ENCODE data around the gene NLGN1.

- TF ChIP-seq POLR2AphosphoS5 (IDR thresholded peaks at IDR 0.05; ENCODE audit: low read depth, low read length) (no peak), TAF1 (IDR thresholded peaks at IDR 0.05; ENCODE audit: borderline replicate concordance, insufficient read depth, low read length) (no peak), REST (IDR thresholded peaks at IDR 0.05; ENCODE audit: insufficient read depth in 1 of 2, low read depth in 2 of 2, low read length in 2 of 2) (no peak), SIN3A (IDR thresholded peaks at IDR 0.05; ENCODE audit: borderline replicate concordance, insufficient read depth, low read length) (no peak), FOXP2 (optimal IDR thresholded peaks at IDR 0.05; ENCODE audit: borderline replicate concordance, extremely low read depth, extremely low read length, insufficient read depth) (no peak)
Observed at GRCh38 chr3:173796890-173797289, 399.3 kb downstream of the NLGN1 start.
